HG03280 (cell line): ENCODE measurements around the gene SERPINF2.
"Not testable (repeated sequence)": the region's sequence is repeated elsewhere in the genome, so short reads cannot be mapped to it uniquely, and the experiment has no call there.

Experiments used
- ATAC-seq: cut with Tn5 transposase; IDR thresholded peaks from one replicate; pipeline ENCODE4 v1.9.1; 2021; ENCODE audit warnings: mild to moderate bottlenecking, moderate library complexity; ENCODE audit not compliant: unreplicated experiment

SERPINF2 gene

GRCh38 chr17:1742371-1743087, at the start of gene SERPINF2:
TSS of gene SERPINF2 (plus strand) at chr17:1742871. CDS start at chr17:1744996, 2,125 bp downstream.
- no peak for ATAC-seq

GRCh38 chr17:1693339-1693738, 49.3 kb upstream of the SERPINF2 start:
- no peak for ATAC-seq

- no peak for ATAC-seq
Measured at GRCh38 chr17:1695365-1695764, 47.3 kb upstream of the SERPINF2 start.

GRCh38 chr17:1697681-1698080, 45.0 kb upstream of the SERPINF2 start:
- ATAC-seq, result no peak

- ATAC-seq, result not testable (repeated sequence)
Measured at GRCh38 chr17:1699891-1700290, 42.8 kb upstream of the SERPINF2 start.

- no peak for ATAC-seq
Measured at GRCh38 chr17:1703063-1703462, 39.6 kb upstream of the SERPINF2 start.

GRCh38 chr17:1705004-1705403, 37.7 kb upstream of the SERPINF2 start:
- no peak for ATAC-seq

- no peak for ATAC-seq
Measured at GRCh38 chr17:1707107-1707506, 35.6 kb upstream of the SERPINF2 start.

GRCh38 chr17:1708791-1709346, 33.8 kb upstream of the SERPINF2 start:
- not testable (repeated sequence) for ATAC-seq

- ATAC-seq, result no peak
Measured at GRCh38 chr17:1709403-1709951, 33.2 kb upstream of the SERPINF2 start.

GRCh38 chr17:1709971-1710806, 32.5 kb upstream of the SERPINF2 start, which contains the start of gene TLCD2:
TSS of gene TLCD2 (minus strand) at chr17:1710377. CDS start at chr17:1710242, 135 bp downstream.
- ATAC-seq, result no peak

GRCh38 chr17:1710807-1711553, 31.7 kb upstream of the SERPINF2 start:
- no peak for ATAC-seq

- ATAC-seq, result no peak
Measured at GRCh38 chr17:1711804-1712203, 30.9 kb upstream of the SERPINF2 start.

- no peak for ATAC-seq
Measured at GRCh38 chr17:1712271-1712670, 30.4 kb upstream of the SERPINF2 start.

GRCh38 chr17:1713160-1713877, 29.4 kb upstream of the SERPINF2 start:
- no peak for ATAC-seq

GRCh38 chr17:1713878-1714426, 28.7 kb upstream of the SERPINF2 start:
- no peak for ATAC-seq

GRCh38 chr17:1714427-1714979, 28.2 kb upstream of the SERPINF2 start:
- ATAC-seq, result no peak

GRCh38 chr17:1714980-1715802, 27.5 kb upstream of the SERPINF2 start:
- ATAC-seq, result no peak

GRCh38 chr17:1715803-1716075, 26.9 kb upstream of the SERPINF2 start:
- ATAC-seq, result no peak
